GM21717 (cell line): ENCODE measurements around the gene ZC3H4.

Experiments used
- ATAC-seq: cut with Tn5 transposase; IDR thresholded peaks from one replicate; pipeline ENCODE4 v1.9.1; 2021; ENCODE audit warnings: mild to moderate bottlenecking, moderate library complexity; ENCODE audit not compliant: unreplicated experiment

The ZC3H4 gene

GRCh38 chr19:47134545-47134944 lies 21.0 kb upstream of the ZC3H4 start:
- no peak for ATAC-seq

GRCh38 chr19:47133021-47133471 lies 19.5 kb upstream of the ZC3H4 start:
- no peak for ATAC-seq

- no peak for ATAC-seq
Observed at GRCh38 chr19:47132194-47132852, 18.7 kb upstream of the ZC3H4 start.

- ATAC-seq = peak; percentile 73
Observed at GRCh38 chr19:47130589-47131227, 17.1 kb upstream of the ZC3H4 start, which contains the start of gene SAE1. TSS of gene SAE1 (plus strand) at chr19:47130835. CDS start at chr19:47130931, 96 bp downstream.

- ATAC-seq = no peak
Observed at GRCh38 chr19:47130120-47130588, 16.6 kb upstream of the ZC3H4 start.

GRCh38 chr19:47129579-47129978 lies 16.0 kb upstream of the ZC3H4 start:
- ATAC-seq = no peak

GRCh38 chr19:47125669-47125938 lies 12.0 kb upstream of the ZC3H4 start:
- no peak for ATAC-seq

GRCh38 chr19:47124937-47125668 lies 11.5 kb upstream of the ZC3H4 start:
- ATAC-seq = no peak

- no peak for ATAC-seq
Observed at GRCh38 chr19:47123406-47123805, 9.8 kb upstream of the ZC3H4 start.

- no peak for ATAC-seq
Observed at GRCh38 chr19:47122359-47123335, 9.1 kb upstream of the ZC3H4 start.

- ATAC-seq = no peak
Observed at GRCh38 chr19:47120470-47121067, 7.0 kb upstream of the ZC3H4 start.

- ATAC-seq = no peak
Observed at GRCh38 chr19:47113850-47114651, 475 bp upstream of the ZC3H4 start.

- peak; percentile 31 for ATAC-seq
Observed at GRCh38 chr19:47112166-47112996, 1.2 kb downstream of the ZC3H4 start.

- ATAC-seq = peak; percentile 4
Observed at GRCh38 chr19:47111682-47112165, 1.9 kb downstream of the ZC3H4 start.

GRCh38 chr19:47111006-47111621 lies 2.5 kb downstream of the ZC3H4 start:
- ATAC-seq = no peak

GRCh38 chr19:47110521-47111005 lies 3.0 kb downstream of the ZC3H4 start:
- ATAC-seq = no peak

GRCh38 chr19:47109541-47110375 lies 3.8 kb downstream of the ZC3H4 start:
- ATAC-seq = no peak
